GM18858 (cell line): Measurements from ENCODE around the gene ALOX5AP.

Source experiments
- ATAC-seq: cut with Tn5 transposase; IDR thresholded peaks from one replicate; pipeline ENCODE4 v1.9.1; 2021; ENCODE audit not compliant: unreplicated experiment

ALOX5AP gene

DNA sequence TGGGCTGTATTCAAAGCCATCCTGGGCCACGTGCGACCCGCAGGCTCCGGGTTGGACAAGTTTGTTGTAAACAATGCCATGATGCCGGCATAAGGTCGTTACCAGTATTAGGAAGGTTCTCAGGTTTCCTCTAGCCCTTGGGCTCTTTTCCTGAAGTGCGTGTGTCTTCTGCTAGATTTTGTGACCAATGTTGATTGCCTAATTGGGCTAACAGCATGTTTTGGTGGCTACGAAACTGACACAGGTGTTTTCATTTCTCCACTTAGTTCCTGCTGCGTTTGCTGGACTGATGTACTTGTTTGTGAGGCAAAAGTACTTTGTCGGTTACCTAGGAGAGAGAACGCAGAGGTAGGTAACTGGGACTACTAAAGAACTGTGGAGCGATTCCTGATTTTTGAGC, 20.3 kb downstream of the ALOX5AP start:
- ATAC-seq: no peak

DNA sequence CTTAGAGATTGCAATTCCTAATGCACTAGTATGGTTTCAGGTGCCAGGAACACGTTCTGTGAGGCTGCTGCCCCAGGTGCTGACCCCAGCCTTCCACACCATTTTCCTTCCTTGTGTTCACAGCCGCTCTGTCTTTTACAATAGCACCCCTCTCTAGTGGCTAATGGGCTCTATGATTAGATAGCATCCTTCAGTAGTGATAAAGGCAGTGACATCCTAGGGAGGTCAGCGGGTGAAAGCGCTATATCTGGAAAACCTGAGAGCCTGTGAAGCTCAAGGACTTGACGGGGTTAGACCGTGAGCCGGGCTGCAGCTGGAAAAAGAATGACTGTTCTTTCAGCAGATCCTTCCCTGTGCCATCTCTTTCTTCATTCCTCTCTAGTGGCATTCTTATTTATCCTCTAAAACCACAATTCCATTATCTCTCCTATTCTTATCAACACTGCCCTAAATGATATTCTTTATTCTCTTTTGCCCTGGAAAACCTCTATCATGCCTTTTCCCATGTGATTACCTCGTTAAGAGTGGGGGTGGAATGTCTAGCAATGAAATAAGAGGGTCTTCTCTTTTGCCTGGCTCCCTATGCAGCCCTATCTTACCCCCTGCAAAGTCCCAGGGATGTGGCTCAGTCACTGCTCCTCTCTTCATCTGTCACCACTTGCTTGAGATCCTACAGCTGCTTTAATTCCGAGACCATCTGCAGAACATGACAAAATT, 21.8 kb downstream of the ALOX5AP start:
- ATAC-seq: no peak

DNA sequence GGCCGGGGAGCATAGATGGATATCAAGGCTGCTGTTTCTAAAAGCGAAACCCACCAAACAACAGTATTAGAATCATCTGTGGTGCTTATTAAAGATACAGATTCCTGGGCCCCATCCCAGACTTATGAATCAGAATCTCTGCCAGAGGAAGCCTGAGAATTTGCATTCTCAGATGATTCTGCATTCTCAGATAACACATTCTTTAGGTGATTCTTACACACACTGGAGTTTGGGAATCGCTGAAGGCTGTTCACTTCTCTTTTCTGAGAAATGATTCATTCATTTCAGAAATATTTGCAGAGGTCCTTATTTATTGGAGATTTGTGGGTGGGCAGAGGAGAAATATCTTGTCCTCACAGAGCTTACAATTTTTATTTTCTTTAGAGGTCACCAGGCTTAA, 24.4 kb downstream of the ALOX5AP start:
- ATAC-seq: no peak

DNA sequence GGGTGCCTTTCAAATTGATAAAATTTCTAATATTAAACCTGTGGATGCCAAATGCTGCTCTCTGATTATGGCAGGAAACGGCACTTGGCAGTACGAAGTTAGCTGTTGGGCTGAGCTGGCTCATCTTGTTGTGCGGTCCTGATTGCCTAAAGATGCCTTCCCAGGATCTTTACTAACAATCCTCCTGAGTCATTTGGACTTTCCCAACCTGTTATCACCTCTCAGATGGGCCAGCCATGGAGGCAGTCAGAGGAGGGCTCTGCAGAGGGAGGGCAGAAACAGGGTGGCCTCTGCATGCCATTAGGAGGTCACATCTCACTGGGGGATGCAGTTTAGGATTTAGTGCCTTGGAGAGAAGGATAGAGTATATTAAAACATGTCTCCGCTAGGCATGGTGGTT, 27.3 kb downstream of the ALOX5AP start:
- no peak for ATAC-seq

DNA sequence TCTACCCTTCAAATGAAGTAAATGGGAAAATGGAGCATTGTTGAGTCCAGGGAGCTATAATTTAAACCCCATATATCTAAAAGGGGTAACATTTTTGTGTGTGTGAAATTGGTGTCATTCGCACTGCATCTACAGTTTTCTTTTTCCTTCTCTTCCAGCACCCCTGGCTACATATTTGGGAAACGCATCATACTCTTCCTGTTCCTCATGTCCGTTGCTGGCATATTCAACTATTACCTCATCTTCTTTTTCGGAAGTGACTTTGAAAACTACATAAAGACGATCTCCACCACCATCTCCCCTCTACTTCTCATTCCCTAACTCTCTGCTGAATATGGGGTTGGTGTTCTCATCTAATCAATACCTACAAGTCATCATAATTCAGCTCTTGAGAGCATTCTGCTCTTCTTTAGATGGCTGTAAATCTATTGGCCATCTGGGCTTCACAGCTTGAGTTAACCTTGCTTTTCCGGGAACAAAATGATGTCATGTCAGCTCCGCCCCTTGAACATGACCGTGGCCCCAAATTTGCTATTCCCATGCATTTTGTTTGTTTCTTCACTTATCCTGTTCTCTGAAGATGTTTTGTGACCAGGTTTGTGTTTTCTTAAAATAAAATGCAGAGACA, 28.6 kb downstream of the ALOX5AP start:
- ATAC-seq: no peak

DNA sequence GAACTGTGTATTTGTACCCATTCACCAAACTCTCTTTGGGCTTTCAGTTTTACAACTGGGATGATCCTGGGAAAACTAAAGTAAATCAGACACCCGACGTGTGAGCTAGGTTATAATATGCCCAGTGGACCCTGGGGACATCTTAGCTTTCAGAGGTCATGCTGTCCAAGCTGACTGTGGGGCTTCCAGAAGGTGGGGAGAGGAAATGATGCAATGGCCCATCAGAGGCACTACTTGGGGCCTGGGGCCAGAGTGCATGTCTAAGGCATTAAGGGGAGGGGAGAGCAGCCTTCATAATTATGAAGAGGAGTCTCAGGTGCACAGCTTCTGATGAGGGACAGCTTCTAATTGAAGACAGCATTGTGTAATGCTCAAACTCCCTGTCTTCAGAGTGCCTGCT, 30.9 kb downstream of the ALOX5AP start:
- ATAC-seq: no peak

DNA sequence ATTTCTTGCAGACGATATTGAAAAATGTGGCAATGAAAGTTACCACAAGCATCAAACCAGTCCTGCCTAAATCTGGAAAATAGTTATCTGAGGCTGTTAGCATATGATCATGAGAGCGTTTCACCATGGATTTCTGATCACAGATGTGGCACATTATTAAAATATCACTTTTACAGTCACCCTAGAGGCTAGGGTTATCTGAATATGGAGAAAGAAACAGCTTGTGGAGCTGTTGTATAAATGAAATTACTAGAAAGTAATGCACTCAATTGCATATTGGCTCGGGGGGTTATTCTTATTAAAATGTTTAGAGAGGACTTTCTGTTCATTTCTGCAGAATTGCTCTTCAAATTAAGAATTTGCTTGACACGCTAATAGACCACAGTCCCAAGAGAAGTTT, 35.6 kb downstream of the ALOX5AP start:
- no peak for ATAC-seq

DNA sequence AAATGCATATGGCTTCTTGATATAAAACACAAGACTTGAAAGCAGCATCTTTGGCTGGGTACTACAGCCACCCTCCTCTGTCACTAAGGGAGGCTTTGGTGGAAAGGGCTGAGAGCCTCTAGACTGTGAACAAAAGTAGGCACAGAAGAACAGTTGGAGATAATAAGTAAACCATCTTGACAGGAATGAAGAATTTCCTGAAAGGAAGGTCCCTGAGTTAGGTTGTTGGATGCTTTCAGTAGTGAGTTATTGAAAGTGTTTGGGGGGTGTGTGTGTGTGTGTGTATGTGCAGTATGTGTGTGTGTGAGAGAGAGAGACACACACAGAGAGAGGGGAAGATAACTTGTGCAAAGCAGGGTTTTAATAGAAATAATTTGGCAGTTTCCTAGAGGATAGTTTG, 38.2 kb downstream of the ALOX5AP start:
- ATAC-seq: no peak

DNA sequence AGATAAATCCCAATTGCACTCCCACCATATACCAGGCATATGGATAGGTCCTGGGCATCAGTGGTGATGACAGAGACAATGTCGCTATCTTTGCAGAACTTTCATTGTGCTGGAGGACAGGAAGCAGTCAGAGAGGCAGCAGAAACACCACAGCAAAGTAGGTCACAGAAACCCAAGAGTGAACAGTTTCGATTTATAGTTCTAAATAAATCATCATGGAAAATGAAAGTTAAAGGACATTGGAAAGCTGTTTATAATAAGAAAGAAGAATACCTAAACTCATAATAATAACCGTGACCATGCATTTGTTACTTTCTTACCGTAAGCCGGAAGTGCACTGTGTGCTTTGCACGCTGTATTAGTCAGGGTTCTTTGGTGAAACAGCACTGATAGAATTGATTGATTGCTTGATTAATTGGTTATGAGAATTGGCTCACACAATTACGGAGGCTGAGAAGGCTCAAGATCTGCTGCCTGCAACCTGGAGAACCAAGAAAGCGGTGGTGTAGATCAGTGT, 38.9 kb downstream of the ALOX5AP start:
- ATAC-seq: no peak

DNA sequence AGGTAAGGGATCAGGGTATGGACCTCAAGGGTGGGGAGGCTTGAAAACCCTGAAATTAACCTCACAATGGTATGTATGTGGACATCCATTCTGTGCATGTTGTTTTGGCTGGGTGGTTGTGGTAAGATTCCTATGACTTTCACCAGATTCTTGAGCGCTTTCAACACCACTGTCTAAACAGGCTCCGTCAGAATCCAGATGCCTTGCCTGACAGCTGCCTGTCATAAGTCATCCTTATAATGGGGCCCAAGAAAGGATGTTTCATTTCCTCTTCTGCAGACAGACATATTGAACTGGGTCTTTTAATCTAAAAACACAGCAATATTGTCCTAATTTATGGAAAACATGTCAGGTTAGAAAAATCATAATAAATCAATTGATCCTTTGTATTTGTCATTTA, 41.3 kb downstream of the ALOX5AP start:
- no peak for ATAC-seq

DNA sequence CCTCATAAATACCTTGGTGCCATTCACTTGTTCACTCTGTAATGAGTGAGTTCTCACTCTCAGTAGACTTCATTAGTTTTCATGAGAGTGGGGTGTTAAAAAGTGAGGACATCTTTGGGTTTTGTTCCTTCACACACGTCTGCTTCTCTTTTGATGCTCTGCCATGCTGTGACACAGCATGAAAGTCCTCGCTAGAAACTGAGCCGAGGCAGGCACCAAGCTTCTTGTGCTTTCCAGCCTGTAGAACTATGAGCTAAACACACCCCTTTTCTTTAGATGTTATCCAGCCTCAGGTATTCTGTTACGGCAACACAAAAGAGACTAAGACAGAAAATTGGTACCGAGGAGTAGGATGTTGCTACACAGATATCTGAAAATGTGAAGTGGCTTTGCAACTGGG, 43.7 kb downstream of the ALOX5AP start:
- no peak for ATAC-seq

DNA sequence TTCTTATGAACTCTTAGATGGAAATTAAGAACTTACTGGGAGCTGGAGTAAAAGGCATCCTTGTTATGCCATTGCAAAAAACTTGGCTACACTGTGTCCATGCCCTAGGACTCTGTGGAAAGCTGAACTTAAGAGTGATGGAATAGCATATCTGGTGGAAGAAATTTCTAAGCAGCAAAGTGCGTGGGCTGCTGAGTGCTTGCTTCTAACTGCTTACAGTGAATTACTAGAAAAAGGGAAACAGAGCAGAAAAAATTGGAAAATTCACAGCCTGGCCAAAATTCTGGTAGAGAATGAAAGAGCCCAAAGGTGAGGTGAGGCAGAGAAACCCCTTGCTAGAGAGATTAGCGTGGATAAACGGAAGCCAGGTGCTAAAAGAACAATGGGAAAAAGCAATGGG, 44.3 kb downstream of the ALOX5AP start:
- no peak for ATAC-seq

DNA sequence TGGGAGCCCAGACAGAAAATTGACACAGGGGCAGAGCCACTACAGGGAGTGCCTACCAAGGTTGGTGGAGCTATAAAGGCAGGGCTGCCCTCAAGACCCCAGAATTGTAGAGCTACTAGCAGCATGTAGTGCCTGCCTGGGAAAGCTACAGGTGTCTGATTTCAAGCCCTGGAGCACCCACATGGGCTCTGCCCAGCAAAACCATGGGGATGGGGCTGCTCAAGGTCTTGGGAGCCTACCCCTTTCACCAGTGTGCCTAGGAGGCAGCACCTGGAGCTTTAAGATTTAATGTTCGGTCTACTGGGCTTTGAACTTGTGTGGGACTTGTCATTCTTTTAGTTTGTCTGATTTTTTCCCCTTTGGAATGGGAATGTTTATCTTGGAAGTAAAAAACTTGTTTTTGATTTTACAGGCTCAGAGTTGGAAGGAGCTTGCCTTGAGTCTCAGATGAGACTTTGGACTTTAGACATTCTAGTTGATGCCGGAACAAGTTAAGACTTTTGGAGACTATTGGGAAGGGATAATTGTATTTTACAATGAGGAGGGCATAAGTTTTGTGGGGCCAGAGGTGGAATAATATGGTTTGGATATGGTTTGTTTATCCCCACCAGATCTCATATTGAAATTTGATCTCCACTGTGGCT, 45.1 kb downstream of the ALOX5AP start:
- no peak for ATAC-seq

DNA sequence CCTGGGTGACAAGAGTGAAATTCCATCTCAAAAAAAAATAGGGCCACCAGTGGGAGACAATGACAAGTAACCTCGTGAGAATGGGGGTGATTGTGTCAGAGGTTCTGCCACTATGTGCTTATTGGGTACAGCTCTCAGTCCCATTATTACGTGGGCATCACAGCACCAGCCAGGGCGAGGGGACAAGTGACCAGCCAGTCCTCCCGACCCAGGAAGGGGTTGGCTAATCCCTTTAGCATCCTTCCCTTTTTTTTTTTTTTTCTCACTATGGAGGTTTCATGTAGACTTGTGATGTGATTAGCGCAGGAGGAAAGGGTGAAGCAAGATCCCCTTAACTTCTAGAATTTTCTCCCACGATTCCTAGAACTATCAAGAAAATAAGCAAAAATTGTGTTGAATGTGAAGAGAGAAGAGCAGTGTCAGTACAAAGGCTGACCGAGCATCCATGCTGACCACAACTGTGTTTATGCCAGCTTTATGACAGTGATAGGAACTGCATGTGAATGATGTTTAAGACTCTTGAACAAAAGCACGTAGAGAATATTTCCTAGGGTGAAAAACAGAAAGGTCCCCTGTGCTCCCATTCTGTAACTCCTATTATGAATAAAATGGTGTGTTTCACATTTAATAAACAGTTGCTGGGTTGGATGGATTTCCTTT, 50.0 kb downstream of the ALOX5AP start:
- ATAC-seq: no peak

DNA sequence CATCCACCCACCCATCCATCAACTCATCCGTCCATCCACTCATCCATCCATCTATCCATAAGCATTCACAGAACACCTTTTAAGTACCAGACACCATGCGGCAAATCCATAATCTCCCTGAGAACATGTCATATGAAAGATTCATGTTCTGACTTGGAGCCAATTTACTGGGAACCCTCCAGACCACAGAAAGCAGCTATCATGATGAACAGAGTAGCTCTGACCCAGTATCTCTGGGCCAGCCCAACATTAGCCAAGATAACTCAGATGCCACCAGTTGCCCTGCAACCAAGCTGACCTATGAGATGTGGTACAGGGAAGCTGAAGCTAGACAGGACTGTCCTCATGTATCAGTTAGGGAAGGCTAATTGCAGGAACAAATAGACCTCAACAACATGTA, 51.3 kb downstream of the ALOX5AP start:
- no peak for ATAC-seq

DNA sequence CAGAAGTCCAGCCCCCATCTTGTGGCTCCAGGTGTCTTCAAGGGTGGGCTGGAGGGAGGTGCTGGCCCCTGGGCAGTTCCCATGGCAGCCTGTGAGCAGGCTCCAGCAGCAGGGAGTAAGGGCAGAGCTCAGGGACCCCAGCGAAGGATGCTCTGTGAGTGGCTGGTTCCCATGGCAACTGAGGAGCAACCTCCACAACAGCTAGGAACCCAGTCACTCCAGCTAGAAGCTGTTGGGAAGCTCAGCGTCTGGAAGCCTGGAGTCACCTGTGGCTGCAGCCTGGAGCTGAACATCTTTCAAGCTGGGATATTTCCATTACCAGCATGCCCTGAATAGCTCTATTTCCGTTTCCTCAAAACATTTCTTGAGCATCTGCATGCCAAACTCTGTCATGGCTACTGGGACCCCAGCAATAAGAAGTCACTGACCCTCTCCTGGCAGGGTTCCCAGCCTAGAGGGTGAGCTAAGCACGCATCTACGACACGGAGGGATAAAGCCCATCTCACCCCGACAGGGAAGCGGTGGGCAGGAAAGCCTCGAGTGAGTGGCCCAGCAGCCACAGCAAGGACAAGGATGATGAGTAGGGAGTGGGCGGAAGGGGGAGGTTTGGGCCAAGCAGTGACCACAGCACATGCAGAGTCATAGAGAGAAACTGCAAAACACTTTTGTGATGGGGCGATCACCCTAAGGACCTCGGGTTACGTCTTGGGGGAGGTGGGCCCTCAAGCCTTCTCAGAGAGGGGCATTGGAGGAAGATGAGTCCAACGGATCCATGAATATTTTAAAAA, 52.6 kb downstream of the ALOX5AP start:
- no peak for ATAC-seq

DNA sequence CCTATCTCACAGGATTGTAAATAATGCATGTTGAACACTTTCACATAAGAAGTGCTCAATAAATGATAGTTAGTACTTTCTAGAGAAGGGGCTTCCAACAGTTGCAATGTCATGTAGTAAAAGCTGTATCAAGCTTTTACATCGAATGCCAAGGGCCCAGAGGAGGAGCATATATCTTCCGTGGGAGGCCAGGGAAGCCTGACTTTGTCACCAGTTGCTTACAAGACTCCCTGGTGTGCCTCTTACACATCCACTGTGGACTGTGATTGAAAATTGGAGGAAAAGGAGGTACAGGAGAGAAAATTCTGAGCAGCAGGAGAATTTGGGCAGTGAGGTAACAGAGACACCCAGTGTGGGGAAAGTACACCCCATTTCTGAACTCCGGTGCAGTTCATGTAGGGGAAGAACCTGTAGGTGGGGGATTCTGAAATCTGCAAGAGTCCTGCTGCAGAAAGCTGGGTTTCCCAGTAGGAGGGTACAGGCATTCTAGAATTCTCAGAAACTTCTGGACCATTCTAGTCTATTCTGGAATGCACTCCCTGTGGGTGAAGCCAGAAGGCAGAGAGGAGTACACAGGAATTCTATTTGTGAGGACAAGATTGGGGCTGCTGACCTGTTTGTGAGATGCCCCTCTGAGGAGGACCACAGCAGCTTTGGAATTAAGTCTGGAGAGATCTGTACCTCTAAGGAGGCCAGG, 54.0 kb downstream of the ALOX5AP start:
- ATAC-seq: no peak

DNA sequence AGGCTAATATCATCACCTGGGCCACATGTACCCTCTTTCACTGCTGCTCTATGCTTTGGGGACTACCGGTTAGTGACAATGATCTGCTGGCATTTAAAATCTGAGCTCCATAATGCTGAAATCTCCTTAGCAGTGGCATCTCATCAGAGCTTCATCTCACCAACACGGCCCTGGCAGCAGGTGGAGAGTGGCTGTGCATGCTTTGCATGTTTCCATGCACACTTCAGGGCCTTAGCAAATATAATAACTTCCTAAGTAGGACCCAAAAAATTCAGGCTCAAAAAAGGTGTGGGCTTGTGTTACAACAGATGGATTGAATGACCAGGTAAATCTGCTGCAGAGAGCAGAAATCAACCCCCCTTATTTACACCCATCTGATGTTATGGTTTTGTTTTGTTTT, 55.2 kb downstream of the ALOX5AP start:
- ATAC-seq: no peak

DNA sequence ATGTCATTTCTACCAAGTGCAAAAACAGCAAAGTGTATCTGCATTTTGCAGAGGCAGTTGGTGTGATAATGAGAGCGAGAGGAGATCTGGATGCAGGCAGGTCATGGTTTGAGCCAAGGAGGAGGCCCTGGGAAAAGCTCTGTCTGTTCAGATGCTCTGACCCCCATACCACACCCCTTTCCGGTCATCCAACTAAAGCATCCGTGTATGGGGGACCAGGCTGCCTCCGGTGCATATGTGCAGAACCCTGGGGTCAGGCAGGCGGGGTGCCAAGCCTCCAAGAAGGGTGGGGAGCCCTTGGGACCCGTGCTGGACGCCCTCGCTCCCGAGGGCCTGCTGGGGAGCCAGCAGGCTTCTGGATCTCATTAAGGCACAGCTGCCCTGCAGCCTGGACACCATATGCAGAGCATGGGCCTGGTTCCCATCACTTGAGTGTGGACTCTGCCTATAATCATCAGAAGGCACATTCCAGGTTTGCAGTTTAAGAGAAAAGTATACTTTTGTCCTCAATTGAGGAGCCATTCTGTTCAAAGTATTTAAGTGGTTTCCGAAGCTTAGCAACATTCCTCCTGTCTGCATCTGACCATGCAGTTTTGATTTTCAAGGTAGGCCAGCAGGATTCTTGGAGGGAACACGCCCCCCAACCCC, 56.1 kb downstream of the ALOX5AP start:
- no peak for ATAC-seq
